HL-60/S4 treated with retinoic acid at 250 ng/mL for 4 days and 3 days (cell line): ENCODE measurements around the gene PRR5.

ENCODE experiments used
- in situ Hi-C: fragments of 300-500 bp; cut with MboI; formaldehyde crosslinking; loops from 2 replicates; pipeline ENCODE4 v1.7.0; 2022; ENCODE audit warnings: low sequenced_read_pairs

Gene PRR5

GRCh38 chr22:44691796-44692661 is 10.0 kb upstream of the PRR5 start:
- in situ Hi-C loops, result no loop called here

DNA sequence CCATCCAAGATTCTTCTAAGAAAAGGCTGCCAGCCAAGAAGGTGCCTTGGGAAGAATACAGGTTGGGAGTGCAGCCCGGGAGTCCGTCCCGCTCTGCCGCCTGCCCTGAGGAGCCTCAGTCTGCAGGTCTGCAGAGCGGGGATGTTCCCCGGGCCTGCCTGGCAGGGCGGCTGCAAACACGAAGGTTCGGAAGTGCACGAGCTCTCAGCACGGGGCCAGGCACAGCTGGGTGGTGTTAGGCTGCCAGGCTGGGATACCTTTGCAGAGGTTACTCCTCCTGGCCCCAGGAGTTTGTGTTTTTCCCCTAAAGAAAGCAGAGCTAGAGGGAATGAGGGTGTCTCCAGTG is 9.4 kb upstream of the PRR5 start:
- in situ Hi-C loops, result no loop called here

GRCh38 chr22:44693145-44693544 is 8.9 kb upstream of the PRR5 start:
- in situ Hi-C loops, result no loop called here

- in situ Hi-C loops, result no loop called here
Measured at GRCh38 chr22:44693756-44694155, 8.2 kb upstream of the PRR5 start.

DNA sequence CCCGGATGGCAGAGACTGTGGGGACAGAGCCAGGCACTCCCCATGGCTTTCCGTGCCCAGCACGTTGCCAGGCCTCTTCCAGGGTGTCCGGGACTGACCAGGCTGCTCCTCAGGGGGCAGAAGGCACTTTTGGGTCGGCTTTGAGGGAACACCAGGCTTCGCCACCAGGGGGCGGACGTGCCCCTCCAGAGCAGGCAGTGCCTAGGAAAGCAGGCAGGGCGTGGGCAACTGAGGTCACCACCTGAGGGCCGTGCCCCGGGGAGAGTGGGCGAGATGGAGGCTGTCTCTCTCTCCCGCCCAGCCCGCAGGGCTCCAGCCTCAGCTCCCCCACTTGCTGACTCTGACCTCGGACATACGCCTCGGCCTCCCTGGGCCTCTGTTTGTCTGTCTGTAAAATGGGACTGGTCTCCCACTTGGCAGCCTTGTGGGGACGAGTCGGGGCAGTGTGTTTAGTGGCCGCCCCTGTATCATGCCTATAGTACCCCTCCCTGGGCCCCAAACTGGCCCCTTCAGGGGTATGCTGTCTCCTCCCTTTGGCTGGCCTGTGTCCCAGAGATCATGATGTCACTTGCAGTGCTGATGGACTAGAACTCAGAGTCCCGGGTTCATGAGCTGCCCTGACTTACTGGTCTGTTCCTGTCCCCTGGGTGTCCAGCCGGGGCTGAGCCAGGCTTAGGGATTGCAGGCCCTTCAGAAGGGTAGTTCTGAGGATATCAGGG is 4.4 kb upstream of the PRR5 start:
- in situ Hi-C loops, result no loop called here

- in situ Hi-C loops, result no loop called here
Measured at GRCh38 chr22:44698531-44699421, 3.2 kb upstream of the PRR5 start.

DNA sequence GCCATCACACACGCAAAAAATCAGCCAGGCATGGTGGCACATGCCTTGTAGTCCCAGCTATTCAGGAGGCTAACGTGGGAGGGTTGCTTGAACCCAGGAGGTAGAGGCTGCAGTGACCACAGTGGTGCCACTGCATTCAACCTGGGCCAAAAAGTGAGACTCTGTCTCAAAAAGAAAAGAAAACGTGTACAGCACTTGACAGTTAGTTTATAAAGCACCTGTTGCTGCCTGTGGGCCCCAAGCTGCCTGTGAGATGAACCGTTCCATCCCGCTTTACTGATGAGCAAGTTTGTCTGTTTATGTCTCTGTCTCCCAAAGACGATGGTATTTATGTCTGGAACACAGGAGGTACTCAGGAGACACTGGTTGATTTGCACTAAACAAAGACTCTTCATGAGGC is 1.5 kb upstream of the PRR5 start:
- in situ Hi-C loops, result no loop called here

- in situ Hi-C loops, result no loop called here
Measured at GRCh38 chr22:44701187-44701790, 715 bp upstream of the PRR5 start.

GRCh38 chr22:44702479-44703198 is 635 bp downstream of the PRR5 start:
- in situ Hi-C loops, result no loop called here

GRCh38 chr22:44703255-44703870 is 1.4 kb downstream of the PRR5 start:
- in situ Hi-C loops, result no loop called here

- in situ Hi-C loops, result no loop called here
Measured at GRCh38 chr22:44704159-44705021, 2.4 kb downstream of the PRR5 start.

GRCh38 chr22:44705022-44705297 is 3.0 kb downstream of the PRR5 start:
- in situ Hi-C loops, result no loop called here

GRCh38 chr22:44706488-44706887 is 4.5 kb downstream of the PRR5 start:
- in situ Hi-C loops, result no loop called here

GRCh38 chr22:44707178-44707577 is 5.2 kb downstream of the PRR5 start:
- in situ Hi-C loops, result no loop called here

GRCh38 chr22:44707752-44708151 is 5.7 kb downstream of the PRR5 start:
- in situ Hi-C loops, result no loop called here

- in situ Hi-C loops, result no loop called here
Measured at GRCh38 chr22:44709881-44710392, 7.9 kb downstream of the PRR5 start.

GRCh38 chr22:44710474-44711240 is 8.7 kb downstream of the PRR5 start:
- in situ Hi-C loops, result no loop called here

GRCh38 chr22:44711241-44711560 is 9.2 kb downstream of the PRR5 start:
- in situ Hi-C loops, result no loop called here
